HG03457 (cell line): ENCODE results near the gene IGF1.

Experiments
- ATAC-seq: cut with Tn5 transposase; IDR thresholded peaks from one replicate; pipeline ENCODE4 v1.9.1; 2021; ENCODE audit warnings: moderate number of reproducible peaks; ENCODE audit not compliant: unreplicated experiment

IGF1 gene

DNA sequence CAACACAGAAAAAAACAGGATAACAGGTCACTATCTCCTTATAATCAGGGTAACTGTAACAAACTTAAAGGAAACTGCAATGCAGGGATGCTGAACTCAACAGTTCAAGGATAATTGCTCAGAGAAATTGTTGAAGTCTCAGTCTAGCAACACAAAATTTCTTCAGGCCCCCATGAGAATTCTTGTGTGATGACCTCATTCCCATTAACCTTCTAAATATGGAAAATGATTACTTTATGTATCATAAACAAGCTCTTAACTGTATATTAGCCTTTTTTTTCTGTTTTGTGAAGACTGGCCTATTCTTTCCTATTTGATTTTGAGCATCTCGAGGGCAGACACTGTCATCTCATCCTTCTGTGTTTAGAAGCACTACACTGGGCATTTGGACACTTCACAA lies 47.1 kb downstream of the IGF1 start:
- no peak for ATAC-seq

DNA sequence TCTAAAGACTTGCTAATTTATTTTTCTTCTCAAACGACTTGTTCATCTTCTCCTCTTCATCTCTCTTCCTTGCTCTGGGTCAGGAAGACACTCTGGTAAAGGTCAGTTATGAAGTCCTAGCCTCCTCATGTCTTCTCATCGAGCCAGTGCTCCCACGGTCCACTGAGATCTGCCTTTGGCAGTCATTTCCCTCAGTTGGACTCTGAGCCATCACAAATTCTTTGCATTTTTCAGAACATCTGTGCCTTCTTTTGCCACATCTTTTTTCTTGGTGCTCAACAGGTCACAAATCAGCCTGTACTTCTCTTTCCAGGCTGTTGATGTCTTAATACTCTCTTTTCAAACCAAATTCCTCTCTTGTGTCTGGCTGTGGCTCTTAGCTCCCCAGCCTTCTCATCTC lies 49.7 kb downstream of the IGF1 start:
- ATAC-seq, result no peak

DNA sequence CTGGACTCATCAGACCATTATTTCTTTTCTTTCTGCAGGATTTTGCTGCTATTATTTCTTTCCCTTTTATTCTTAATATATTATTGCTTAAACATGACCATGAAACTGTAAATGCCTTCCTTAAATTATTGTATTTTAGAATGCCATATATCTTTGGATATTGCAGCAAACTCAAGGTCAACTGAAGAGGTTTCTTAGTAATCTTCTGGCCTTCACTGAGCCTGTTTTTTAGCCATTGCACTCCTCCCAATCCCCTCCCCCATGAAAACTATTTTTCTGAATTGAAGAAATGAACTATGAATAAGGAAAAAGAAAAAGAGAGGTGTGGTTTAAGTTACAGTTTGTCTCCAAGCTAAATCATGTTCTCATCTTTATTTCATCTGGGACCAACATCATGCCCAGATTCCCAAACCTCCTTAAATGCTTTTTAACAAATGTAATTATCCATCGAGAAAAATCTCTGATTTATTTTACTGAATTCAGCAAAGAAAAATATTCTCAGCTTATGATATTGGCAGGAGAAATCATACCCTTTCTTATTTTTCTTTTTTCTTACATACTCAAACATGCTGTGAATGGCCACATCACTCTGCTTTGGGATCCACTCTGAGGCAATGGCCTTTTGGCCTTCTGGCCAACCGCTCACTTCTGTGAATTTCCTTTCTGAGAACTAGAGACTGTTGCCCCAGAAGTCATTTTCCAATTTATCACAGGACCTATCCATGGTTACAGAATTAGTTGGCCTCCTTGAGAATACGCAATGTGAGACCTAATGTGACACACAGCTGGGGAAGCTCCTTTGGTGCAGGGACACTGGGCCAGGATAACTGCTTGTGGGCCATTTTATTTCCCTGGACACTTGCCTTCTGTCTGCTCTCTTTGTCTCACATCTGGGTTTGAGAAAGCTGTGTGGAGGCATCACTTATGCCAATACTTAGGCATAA lies 50.9 kb downstream of the IGF1 start:
- ATAC-seq, result no peak

DNA sequence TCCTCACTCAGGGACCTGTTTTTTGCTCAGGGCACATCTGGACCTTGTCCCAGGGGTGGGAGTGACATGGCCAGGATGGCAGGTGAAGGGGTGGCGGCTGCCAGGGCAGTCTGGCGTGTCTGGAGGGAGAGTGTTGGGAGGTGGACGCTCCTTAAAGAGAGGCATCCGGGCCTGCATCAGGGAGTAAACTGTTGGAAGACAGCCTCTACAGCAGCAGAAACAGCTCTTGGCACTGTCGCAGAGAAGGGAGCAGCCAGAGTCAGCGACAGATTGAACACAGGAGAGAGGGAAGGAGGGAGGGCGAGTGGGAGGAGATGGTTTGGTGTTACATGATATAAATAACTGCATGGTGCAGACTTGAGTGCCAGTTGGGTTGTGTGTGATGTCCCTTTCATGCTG lies 52.8 kb downstream of the IGF1 start:
- ATAC-seq, result no peak

DNA sequence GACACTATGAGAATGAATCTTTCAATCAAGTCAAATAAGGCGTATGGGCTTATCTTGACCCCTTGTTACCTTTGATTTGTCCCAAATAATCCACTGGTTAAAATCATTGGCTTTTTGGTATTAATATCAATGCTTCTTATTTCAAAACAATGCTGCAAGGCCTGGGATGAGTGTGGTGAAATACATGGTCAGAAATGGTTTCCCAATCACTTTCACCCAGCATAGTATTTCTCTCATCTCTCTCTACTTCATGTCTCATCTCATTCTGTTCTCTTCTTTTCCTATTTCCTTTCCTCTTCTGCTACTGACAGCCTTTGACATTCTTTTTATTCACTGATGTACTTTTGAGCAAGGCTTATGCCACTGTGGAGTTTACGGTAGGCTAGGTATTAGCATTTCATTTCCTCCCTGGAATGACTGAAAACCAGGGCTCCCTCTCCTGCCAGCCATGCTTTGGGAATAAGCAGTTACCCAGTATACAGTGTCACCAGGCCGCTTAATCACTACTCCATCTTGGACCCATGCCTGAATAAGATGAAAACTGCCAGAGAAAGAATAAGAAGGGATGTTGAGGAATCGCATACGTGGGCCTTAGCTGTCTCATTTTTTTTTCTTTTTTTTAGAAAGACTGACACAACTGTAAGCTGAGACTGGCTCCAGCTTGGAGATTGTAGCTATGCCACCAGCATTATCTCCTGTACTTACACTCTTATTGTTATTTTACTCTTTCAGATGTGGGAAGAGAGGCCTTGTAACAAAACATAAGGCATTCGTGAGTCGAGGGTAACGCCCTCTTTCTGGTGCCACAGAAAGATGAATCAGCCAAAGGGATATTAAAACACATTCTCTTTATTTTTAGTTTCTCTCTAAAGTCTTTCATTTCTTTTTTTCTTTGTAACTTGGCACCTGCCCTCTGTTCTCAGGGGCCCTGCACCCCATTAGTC lies 53.5 kb downstream of the IGF1 start:
- ATAC-seq, result no peak

DNA sequence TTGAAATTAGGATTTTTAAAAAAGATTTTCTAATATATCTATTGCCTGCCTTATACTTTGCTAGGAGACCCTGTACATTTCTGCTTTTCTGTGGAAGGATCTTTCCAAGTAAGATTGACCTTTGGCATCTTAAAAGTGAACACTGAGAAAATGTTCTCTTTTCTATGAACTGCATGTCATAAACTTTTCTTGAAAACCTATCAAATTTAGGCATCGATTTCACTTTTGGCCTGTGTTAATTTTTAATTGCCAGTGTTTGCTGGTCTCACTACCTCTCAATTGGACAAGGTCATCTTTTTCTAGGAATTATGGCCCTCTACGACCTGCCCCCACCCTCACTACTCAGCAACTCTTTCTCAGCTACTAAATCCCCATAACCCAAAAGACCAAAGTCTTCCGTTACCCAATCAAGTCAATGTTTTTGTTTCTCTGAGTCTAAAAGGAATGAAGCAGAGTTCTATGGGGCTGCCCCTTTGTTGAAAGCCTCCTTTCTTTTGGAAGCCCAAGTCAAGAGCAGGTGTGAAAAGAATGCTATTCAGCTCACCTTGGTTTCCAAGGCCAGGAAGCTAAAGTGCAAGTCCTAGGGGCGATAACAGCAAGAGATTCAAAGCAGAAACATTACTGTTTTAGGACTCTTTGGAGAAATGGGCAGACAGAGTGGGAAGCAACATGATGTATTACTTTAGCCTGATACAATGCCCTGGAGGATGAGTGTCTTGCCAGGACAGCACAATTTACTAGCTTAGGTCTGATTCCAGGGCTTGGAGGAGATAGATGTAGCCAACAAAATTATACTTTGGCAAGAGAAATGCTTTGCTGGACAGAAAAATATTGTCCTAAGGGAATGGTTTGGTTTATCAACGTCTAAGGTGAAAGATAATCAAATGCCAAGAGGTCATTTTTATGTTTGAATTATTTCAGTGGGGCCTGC lies 55.0 kb downstream of the IGF1 start:
- ATAC-seq, result no peak

DNA sequence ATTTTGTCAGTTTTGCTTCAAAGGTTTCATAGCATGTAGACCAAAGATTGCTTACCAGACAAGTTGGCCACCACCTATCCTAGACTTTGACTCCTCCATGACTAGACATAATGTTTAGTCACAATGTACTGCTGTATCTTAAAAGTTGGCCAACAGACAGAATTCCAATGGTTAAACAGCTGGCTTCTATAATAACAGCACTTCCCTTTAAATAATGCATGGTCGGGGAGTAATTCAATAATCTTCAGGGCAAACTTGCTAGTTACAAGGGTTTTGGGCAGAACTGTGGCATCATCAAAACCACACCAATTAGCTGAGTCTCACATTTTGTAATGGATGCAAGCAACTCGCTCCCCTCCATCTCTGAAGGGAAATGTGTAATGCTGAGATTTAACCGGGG lies 56.9 kb downstream of the IGF1 start:
- no peak for ATAC-seq

DNA sequence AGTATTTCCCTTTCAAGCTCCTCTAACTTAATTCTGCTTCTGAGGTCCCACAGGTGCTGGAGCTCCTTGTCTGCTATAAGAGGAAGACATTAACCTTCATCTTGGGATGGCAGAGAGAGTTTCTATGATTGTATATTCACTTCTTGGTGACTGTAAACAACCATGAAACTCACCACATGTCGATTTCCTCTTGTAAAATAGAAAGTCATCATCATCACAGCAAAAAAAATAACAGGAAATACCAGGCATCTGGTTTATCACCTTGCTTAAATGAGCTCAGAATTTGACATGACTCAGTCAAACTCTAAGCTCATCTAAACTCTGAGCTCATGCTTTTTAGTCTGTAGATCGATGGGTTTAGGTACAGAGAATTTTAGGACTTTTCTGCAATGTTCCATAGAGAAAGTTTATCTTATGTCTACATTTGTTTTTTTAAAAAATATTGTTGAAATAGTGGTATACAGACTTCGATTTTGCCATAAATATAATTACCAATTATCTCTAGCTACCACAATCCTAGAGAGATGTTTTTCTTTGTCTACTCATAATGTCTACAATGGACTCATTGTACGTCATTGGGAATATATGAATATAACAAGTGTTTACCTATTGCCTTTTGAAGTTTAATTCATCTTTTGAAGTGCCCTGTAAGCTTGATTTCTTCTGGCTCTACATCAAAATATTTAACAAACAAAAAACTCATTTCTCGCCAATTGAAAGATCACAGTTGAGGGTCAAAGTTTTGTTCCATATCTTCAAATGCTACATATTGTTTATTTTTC lies 58.4 kb downstream of the IGF1 start:
- no peak for ATAC-seq

DNA sequence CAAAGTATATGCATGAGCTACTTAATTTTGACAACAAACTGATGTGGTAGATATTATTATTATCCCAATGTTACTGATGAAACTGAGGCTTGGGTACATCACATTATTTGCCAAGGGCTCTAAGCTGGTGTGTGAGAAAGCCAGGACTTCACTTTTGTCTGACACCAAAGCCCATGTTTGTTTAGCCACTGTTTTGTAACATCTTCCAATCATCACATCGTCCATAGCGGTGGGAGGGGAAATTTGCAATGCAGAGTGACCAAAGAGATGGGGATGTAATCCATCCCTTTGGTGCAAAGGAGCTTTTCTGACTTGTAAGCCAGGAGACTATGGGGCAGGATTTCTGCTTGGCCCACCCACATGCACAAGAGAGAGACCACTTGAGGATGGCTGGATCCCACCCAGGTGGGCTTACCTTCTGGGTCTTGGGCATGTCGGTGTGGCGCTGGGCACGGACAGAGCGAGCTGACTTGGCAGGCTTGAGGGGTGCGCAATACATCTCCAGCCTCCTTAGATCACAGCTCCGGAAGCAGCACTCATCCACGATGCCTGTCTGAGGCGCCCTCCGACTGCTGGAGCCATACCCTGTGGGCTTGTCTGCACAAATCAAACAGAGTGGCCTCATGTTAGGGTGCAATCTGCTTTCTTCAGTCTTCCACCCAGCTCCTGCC lies 61.1 kb downstream of the IGF1 start:
- no peak for ATAC-seq

DNA sequence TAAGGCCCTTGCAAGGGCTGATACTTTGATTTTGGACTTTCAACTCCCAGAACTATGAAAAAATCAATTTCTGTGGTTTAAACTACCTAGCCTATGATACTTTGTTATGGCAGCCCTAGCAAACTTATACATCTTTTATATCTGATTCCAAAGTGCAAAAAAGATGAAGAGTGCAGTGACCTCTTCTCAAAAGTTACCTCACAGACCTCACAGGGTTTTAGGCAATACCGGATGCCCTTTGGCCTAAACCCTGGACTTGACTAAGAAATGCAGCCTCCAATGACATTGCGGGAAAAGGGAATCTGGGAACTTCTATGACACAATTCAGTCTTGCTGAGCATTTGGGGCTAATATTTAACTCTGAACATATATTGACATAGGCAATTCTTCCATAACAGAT lies 63.3 kb downstream of the IGF1 start:
- ATAC-seq, result no peak

DNA sequence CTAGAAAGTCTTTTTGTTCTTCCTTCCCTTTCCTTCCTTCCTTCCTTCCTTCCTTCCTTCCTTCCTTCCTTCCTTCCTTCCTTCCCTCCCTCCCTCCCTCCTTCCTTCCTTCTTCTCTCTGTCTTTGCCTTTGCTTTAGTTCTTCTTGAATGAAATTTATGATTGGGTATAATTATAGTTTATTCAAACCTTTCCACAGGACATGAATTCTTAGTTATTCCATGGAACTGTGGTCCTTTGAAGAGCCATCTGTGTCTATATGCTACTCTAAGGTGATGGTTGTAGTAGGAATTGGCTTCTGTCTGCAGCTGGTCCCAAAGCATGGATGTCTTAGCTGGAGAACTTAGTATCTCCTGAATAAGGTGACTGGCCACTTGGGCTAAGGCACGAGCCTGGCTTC lies 64.8 kb downstream of the IGF1 start:
- no peak for ATAC-seq

DNA sequence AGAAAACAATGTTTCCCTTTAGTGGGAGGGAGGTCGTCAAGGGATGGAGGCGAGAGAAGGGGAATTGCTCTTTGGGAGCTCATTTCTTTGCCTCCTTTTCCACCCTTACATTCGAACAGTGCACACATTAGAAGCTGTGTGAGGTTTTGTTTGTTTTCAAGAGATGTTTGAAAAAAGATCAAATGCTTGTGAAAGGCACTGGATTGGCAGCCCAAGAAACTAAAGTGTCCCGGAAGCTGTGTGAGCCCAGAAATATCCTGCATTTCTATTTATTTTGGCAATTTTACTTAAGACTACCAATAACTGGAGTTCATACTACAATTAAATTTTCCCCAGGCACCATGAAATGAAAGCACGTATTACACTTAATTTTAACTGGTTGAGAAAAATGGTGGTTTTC lies 67.0 kb downstream of the IGF1 start:
- ATAC-seq, result no peak

DNA sequence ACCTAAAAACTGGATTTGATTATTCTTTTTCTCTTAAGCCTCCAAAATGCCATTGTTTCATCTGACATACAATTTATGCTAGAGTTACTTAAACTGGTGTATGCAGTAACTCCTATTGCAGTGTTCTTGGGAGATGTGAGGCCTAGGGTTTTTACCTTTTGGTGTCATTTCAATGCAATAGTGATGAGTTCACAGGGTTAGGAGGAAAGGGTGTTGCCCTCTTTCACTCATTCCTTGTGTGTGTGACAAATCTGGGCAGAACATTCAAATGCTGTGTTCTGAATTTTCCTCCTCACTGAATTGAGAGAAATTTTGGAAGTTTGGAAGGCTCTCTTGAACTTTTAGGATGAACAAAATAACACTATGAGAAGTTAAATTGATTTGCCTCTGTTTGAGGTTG lies 69.9 kb downstream of the IGF1 start:
- ATAC-seq, result no peak

DNA sequence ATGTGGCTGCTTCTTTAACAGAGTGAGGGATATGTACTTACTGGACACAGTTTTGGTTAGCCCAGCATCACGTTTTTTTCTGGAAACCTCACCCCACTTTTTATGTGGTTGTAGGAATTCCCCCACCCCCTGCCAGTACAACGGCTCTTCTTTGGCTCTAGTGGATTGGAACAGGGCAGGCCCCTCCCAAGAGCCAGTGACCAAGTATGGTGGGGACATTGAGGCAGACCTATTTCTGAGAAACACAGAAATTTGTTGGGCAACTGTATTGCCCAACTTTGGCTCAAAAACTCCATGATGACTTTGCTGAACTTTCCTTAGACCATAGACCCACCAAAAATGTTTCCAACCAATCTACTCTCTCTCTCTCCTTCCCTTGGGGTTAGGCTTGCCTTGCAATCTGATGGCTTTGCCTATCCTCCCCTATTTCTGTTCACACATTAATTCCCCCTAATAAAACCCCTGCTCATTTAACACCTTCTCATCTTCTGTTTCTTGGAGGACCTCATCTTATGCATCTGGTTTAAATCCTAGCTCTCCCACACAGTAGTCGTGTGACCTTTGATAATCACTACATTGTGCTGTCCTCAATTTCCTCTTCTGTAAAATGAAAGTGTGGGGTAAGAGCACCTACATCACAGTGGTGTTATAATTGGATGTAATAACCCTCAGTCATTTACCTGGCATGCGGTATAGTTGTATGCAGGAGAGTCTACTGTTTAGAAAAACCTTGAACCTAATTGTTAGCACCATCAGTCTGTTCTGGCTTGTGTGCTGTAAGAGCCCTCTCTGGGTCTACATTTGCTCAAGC lies 71.7 kb downstream of the IGF1 start:
- ATAC-seq, result no peak

DNA sequence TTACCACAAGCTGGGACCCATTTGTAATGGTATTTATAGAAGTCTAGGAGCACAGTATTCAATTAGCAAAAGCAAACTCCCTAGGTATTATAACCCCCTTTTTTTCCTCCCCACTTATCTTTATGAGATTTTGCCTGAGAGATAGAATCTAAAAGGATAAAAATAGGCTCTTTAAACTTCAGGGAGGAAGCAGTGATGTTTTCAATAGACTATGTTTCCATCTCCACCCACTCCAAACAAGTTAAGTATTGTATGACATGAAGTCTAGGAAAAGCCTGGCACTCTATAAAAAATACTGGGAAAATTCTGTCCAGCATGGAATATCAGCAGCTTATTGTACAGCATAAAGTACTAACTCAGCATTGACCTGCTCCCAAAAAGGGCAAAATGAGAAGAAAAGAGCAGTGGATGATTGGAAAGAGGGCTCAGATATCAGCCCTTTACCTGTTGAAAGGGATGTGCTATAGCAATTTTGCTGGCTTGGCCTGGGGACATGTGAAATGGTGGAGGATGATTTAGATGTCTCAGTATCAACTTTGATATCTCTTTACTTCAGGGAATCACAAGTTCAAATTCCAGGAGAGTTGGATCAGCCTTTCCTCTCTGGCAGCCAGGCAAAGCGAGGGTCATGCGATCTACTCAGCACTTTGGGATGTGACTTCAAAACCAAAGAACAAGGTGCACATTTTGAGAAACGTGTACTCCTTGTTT lies 72.4 kb downstream of the IGF1 start:
- ATAC-seq, result no peak

DNA sequence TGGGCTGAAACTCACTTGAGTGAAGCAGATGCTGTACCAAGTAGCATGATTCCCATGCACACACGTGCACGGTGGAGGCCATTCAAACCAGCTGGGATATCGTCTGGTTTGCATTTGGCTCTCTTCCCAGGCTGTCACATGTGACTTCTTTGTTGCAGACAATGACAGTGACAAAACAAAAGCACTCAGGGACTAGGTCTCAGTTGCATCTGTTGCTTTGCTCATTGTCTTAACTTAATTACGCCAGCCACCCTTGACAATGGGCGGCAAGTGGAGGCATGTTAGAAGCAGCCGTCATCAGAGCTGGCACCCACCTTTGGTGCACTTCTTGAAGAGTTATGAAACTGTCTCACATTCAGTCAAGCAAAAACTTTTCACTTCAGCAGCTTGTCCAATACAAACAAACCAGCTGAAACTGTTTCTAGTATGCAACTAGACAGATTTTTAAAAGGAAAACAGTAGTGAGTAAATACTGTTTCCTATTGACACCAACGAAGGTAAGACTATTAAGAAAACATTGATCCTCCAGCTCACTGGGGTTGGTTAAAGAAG lies 74.3 kb downstream of the IGF1 start:
- no peak for ATAC-seq

DNA sequence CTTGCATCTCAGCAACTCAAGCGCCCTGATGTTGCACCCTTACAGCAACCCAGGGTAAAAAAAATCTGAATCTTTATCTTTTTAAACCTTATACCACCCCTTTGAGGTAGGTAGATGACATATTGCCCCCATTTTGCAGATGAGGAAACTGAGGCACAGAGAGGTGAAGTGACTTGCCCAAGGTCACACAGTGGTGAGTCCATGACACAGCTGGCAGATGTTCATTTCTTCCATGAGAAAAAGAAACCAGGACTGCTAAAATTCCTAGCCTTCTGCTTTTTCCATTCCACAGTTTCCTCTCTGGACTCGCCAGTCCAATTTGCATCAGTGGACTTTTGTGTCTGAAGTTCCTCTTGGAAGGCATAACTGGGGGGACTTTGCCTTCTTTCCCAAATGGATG lies 79.3 kb downstream of the IGF1 start:
- no peak for ATAC-seq

DNA sequence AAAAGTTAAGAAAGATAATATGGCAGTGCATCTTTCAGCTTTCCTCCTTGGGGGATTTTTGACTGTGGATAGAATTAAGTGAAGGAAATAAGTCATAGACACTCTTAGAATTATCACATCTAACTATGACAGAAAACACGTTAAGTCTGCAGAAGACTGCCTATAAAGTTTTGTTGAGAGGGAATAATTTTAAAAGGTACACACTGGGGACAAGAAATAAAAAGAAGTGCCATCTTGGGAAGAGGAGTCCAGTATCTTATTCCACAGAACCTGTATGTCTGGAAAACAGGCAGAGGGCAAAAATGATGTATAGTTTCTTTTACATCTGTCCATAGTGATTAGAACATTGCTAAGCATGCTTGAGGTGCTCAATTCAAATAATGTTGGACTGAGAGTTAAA lies 80.7 kb downstream of the IGF1 start:
- no peak for ATAC-seq
